GM18951 (cell line): Measurements from ENCODE around the gene NAXE.
"Not testable (repeated sequence)": the region's sequence is repeated elsewhere in the genome, so short reads cannot be mapped to it uniquely, and the experiment has no call there.

Experiments
- POLR2A ChIP-seq: IDR thresholded peaks from 4 replicates; pipeline ENCODE4 v1.6.1; 2011; ENCODE audit warnings: mild to moderate bottlenecking; ENCODE audit not compliant: insufficient read length, insufficient read depth; ENCODE audit errors: extremely low read depth
- in situ Hi-C: fragments of 300-500 bp; cut with MboI; formaldehyde crosslinking; loops from one replicate; pipeline ENCODE4 v1.12.0; 2022; ENCODE audit warnings: low sequenced_read_pairs, mixed read lengths, inconsistent platforms; ENCODE audit not compliant: unreplicated experiment

NAXE gene

GRCh38 chr1:156591432-156592157, at the start of gene NAXE:
NAXE (plus strand) TSS chr1:156591776; CDS start chr1:156591805, 29 bp downstream.
- in situ Hi-C loops = no loop called here
- peak; percentile 96 for TF ChIP-seq POLR2A

- TF ChIP-seq POLR2A = no peak
- in situ Hi-C loops = no loop called here
Observed at GRCh38 chr1:156543066-156543465, 48.5 kb upstream of the NAXE start.

- no peak for TF ChIP-seq POLR2A
Observed at GRCh38 chr1:156544592-156545102, 46.9 kb upstream of the NAXE start.

GRCh38 chr1:156546267-156546666, 45.3 kb upstream of the NAXE start:
- in situ Hi-C loops = no loop called here
- no peak for TF ChIP-seq POLR2A

More at GRCh38 chr1:156544592-156545102, 46.9 kb upstream of the NAXE start:
- in situ Hi-C loops = no loop called here

GRCh38 chr1:156547434-156547833, 44.1 kb upstream of the NAXE start:
- in situ Hi-C loops = no loop called here

GRCh38 chr1:156547982-156548381, 43.6 kb upstream of the NAXE start:
- no peak for TF ChIP-seq POLR2A
- in situ Hi-C loops = no loop called here

More at GRCh38 chr1:156547434-156547833, 44.1 kb upstream of the NAXE start:
- no peak for TF ChIP-seq POLR2A

- in situ Hi-C loops = no loop called here
- TF ChIP-seq POLR2A = no peak
Observed at GRCh38 chr1:156549390-156549789, 42.2 kb upstream of the NAXE start.

GRCh38 chr1:156549831-156550230, 41.7 kb upstream of the NAXE start:
- no peak for TF ChIP-seq POLR2A
- in situ Hi-C loops = no loop called here

- in situ Hi-C loops = no loop called here
- no peak for TF ChIP-seq POLR2A
Observed at GRCh38 chr1:156550346-156550745, 41.2 kb upstream of the NAXE start.

GRCh38 chr1:156551066-156551643, 40.4 kb upstream of the NAXE start:
- in situ Hi-C loops = no loop called here
- no peak for TF ChIP-seq POLR2A

- no peak for TF ChIP-seq POLR2A
- in situ Hi-C loops = no loop called here
Observed at GRCh38 chr1:156551869-156552268, 39.7 kb upstream of the NAXE start.

GRCh38 chr1:156552518-156552917, 39.1 kb upstream of the NAXE start:
- no peak for TF ChIP-seq POLR2A
- in situ Hi-C loops = no loop called here

- in situ Hi-C loops = not testable (repeated sequence)
Observed at GRCh38 chr1:156552937-156553336, 38.6 kb upstream of the NAXE start.

GRCh38 chr1:156553860-156554485, 37.6 kb upstream of the NAXE start:
- TF ChIP-seq POLR2A = no peak
- in situ Hi-C loops = no loop called here
